ENCODE data around the gene ZNF205. TPM values are rescaled to one million over a fixed set of nuclear protein-coding genes. Genes with fewer than 3 reads are reported as not detected.

The ZNF205 gene
- polyA plus RNA-seq, 6 donors from 2014 or later = 0.47 TPM; not detected in 5

DNA sequence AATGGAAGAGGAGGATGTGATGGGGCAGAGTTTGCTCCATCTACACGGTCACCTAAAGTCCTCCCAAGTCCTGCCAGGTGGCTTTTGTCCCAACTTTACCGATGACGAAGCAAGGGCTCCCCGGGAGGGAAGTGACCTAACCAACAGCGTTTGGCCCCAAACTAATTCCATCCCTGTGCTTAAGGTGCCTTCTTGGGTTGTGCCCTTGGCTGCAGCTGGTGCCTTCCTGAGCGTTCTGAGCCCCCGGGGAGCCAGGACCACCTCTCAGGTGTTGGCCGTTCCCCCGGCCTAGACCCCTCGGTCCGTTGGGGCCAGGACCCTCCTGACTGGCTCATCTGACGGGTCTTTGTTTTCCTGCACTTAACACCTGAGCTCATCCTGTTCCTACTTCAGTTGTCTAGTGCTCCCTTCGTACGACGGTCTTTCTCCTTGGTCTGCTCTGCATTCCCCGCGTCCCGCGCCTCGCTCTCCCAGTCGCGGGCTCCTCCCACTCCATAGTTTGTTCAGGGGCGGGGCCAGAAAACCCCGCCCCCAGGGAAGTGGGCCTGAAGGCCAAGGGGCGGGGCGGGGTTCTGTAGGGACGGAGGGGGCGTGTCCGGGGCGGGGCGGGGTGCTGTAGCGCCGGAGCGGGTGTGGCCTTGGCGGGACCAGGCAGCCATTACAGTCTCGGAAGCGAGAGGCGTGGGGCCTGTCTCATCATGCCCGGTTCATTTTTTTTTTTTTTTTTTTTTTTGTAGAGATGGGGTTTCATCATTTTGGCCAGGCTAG, 12.5 kb upstream of the ZNF205 start:
- peaks cover 20 to 48% (median 24%) of the 10 kb centered on the region in 3 donors for H3K4me1 Mint-ChIP-seq
- peak; percentile 67 for DNase-seq

GRCh38 chr16:3101018-3101840, 11.2 kb upstream of the ZNF205 start:
- peak overlapping the region; percentile 47 to 94 (median 84) for H3K4me3 Mint-ChIP-seq
- H3K27me3 Mint-ChIP-seq = no peaks in the 10 kb centered on the region
- H3K27ac Mint-ChIP-seq = peak overlapping the region in 2 of 6 donors; percentile 26 to 53
- no peaks in the 10 kb centered on the region for H3K36me3 Mint-ChIP-seq
- H3K9me3 Mint-ChIP-seq = no peaks in the 10 kb centered on the region
- peak; percentile 33 for DNase-seq
- H3K4me1 Mint-ChIP-seq = peaks cover 20 to 42% (median 24%) of the 10 kb centered on the region in 3 donors
- no peak for ATAC-seq (ENCODE audit: low read depth in 2 of 2)

More for the DNA sequence above, 12.5 kb upstream of the ZNF205 start:
- ATAC-seq (ENCODE audit: low read depth in 2 of 2) = peak; percentile 79 to 82
- no peaks in the 10 kb centered on the region for H3K27me3 Mint-ChIP-seq
- H3K27ac Mint-ChIP-seq = peak overlapping the region in 3 of 6 donors; percentile 33 to 85 (median 56)
- H3K4me3 Mint-ChIP-seq = peak overlapping the region; percentile 71 to 91 (median 80)
- H3K9me3 Mint-ChIP-seq = no peaks in the 10 kb centered on the region
- no peaks in the 10 kb centered on the region for H3K36me3 Mint-ChIP-seq

DNA sequence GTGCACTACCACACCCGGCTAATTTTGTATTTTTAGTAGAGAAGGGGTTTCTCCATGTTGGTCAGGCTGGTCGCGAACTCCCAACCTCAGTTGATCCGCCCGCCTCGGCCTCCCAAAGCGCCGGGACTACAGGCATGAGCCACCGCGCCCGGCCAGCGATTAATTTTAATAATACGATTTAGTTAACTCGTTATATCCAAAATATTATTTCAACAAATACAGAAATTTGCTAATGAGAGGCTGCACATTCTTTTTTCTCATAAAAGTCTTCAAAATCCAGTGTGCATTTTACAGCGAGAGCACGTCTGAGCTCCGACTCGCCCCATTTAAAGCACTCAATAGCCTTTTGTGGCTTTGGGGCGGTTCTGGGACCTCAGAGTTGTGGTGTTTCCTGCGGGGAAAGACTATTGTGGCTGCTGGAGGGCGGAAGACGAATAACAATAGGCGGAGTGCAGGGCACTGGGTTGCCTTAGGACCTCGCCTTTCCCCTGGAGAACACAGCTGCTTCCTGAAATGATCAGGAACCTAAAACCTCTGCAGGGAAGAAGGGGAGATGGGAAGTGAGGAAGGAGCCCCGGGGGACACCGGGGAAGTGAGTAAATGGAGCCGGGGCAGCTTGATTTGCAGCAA, 10.4 kb upstream of the ZNF205 start:
- Mint-ChIP-seq H3K36me3 (no peaks in the 10 kb centered on the region), H3K4me3 (peak overlapping the region in 7 of 8 donors; percentile 75 to 94 (median 84)), H3K27me3 (no peaks in the 10 kb centered on the region), H3K4me1 (peaks cover 22 to 42% (median 27%) of the 10 kb centered on the region in 3 donors), H3K27ac (peak overlapping the region in 3 of 6 donors; percentile 68 to 85 (median 77)), H3K9me3 (no peaks in the 10 kb centered on the region)
- DNase-seq (no peak), ATAC-seq (ENCODE audit: low read depth in 2 of 2) (no peak)

GRCh38 chr16:3106205-3106928, 6.0 kb upstream of the ZNF205 start:
- Mint-ChIP-seq H3K27me3 (peaks cover 0 to 5% (median 0%) of the 10 kb centered on the region in 3 donors), H3K9me3 (no peaks in the 10 kb centered on the region), H3K4me1 (peaks cover 13 to 25% (median 14%) of the 10 kb centered on the region in 3 donors), H3K4me3 (peak overlapping the region; percentile 76 to 89 (median 84)), H3K36me3 (no peaks in the 10 kb centered on the region), H3K27ac (peak overlapping the region in 2 of 6 donors; percentile 54 to 59)
- ATAC-seq (ENCODE audit: low read depth in 2 of 2) = peak; percentile 90 to 91
- DNase-seq = peak; percentile 85

GRCh38 chr16:3112881-3113574, 642 bp downstream of the ZNF205 start:
- no peak for ATAC-seq (ENCODE audit: low read depth in 2 of 2)
- no peaks in the 10 kb centered on the region for H3K36me3 Mint-ChIP-seq
- DNase-seq = no peak
- H3K27me3 Mint-ChIP-seq = peaks cover 5 to 52% (median 30%) of the 10 kb centered on the region in 3 donors
- peak overlapping the region in 1 of 8 donors; percentile 47 for H3K4me3 Mint-ChIP-seq
- no peaks in the 10 kb centered on the region for H3K4me1 Mint-ChIP-seq
- no peak overlapping the region for H3K27ac Mint-ChIP-seq
- no peaks in the 10 kb centered on the region for H3K9me3 Mint-ChIP-seq

DNA sequence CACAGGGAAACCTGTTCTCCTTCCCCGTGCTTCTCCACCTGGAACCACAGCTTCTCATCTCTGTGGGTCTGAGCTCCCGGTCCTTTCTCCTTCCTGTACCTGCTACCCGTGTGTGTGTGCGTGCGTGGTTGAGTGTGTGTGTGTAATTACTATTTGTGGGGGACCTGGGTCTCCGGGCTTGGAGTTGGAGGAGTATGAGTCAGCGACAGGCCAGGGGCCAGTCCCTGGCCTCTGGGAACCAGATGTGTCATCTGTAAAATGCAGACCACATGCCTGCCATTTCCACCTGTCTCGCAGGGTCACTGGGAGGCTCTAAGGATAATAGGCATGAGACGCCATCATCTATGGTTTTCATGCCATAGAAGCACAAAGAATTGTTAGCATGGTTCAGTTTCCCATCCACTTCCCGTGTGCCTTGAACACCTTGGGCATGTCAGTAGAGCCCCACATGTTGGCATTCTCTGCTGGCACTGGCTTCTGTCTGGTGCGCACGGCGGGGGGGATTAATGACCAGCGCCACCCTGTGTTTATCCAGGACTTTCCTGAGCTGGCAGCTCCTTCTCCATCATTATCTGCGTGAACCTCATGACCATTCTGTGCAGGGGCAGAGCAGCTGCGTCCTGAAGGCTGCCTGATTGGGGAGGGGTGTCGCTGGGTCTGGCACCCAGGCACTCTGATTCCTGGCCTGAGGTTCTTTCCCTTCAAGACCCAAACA, 1.5 kb downstream of the ZNF205 start:
- ATAC-seq (ENCODE audit: low read depth in 2 of 2) (no peak), DNase-seq (no peak)
- Mint-ChIP-seq H3K4me1 (no peaks in the 10 kb centered on the region), H3K27ac (no peak overlapping the region), H3K27me3 (peaks cover 5 to 52% (median 30%) of the 10 kb centered on the region in 3 donors), H3K4me3 (no peak overlapping the region), H3K9me3 (no peaks in the 10 kb centered on the region), H3K36me3 (no peaks in the 10 kb centered on the region)

GRCh38 chr16:3115003-3115402, 2.6 kb downstream of the ZNF205 start:
- no peak for DNase-seq
- Mint-ChIP-seq H3K9me3 (no peaks in the 10 kb centered on the region), H3K36me3 (no peaks in the 10 kb centered on the region), H3K4me3 (no peak overlapping the region), H3K27ac (peak overlapping the region in 1 of 6 donors; percentile 44), H3K27me3 (peaks cover 5 to 52% (median 30%) of the 10 kb centered on the region in 3 donors), H3K4me1 (no peaks in the 10 kb centered on the region)
- no peak for ATAC-seq (ENCODE audit: low read depth in 2 of 2)

DNA sequence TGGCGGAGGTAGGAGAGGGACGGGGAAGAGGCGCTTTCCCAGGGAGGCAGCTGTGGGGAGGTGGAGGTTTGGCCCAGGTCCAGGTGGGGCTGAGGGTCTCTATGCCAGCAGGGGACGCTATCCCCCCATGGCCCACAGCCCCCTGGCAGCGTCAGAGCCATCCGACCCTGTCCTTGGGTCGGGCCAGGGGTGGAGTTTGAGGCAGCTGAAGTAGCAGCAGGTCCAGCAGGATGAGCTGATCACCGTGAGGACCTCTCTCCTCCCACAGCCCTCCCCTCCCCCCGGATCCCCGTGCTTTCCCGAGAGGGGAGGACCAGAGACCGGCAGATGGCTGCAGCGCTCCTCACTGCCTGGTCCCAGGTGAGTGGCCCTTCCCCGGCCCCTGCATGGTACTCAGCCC, 3.2 kb downstream of the ZNF205 start:
- ATAC-seq (ENCODE audit: low read depth in 2 of 2) (no peak), DNase-seq (no peak)
- H3K27ac Mint-ChIP-seq = no peak overlapping the region
- no peaks in the 10 kb centered on the region for H3K4me1 Mint-ChIP-seq
- H3K9me3 Mint-ChIP-seq = no peaks in the 10 kb centered on the region
- no peak overlapping the region for H3K4me3 Mint-ChIP-seq
- H3K27me3 Mint-ChIP-seq = peaks cover 5 to 48% (median 30%) of the 10 kb centered on the region in 3 donors
- H3K36me3 Mint-ChIP-seq = no peaks in the 10 kb centered on the region

GRCh38 chr16:3118204-3118790, 5.9 kb downstream of the ZNF205 start:
- Mint-ChIP-seq H3K9me3 (no peaks in the 10 kb centered on the region), H3K27ac (no peak overlapping the region), H3K27me3 (peaks cover 5 to 28% (median 14%) of the 10 kb centered on the region in 3 donors)

GRCh38 chr16:3118846-3119245, 6.5 kb downstream of the ZNF205 start:
- Mint-ChIP-seq H3K4me3 (no peak overlapping the region), H3K9me3 (no peaks in the 10 kb centered on the region), H3K36me3 (no peaks in the 10 kb centered on the region), H3K27me3 (peaks cover 5 to 23% (median 9%) of the 10 kb centered on the region in 3 donors), H3K4me1 (peaks cover 5 to 11% (median 6%) of the 10 kb centered on the region in 3 donors), H3K27ac (no peak overlapping the region)
- DNase-seq (no peak), ATAC-seq (ENCODE audit: low read depth in 2 of 2) (no peak)

More at GRCh38 chr16:3118204-3118790, 5.9 kb downstream of the ZNF205 start:
- no peak for ATAC-seq (ENCODE audit: low read depth in 2 of 2)
- Mint-ChIP-seq H3K36me3 (no peaks in the 10 kb centered on the region), H3K4me1 (peaks cover 0 to 6% (median under 1%) of the 10 kb centered on the region in 3 donors), H3K4me3 (no peak overlapping the region)
- DNase-seq = no peak

DNA sequence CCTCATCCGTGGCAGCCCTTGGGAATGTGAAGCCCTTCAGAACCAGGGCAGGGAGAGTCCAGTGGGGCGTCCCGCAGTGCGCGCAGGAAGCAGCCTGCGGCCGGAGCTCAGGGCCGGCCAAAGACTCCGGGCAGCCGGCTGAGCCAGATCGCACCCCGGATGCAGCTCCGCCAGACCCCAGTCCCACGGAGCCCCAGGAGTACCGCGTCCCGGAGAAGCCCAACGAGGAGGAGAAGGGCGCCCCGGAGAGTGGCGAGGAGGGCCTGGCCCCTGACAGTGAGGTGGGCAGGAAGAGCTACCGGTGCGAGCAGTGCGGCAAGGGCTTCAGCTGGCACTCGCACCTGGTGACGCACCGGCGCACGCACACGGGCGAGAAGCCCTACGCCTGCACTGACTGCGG, 6.9 kb downstream of the ZNF205 start:
- Mint-ChIP-seq H3K9me3 (no peaks in the 10 kb centered on the region), H3K27me3 (peaks cover 5 to 18% (median 8%) of the 10 kb centered on the region in 3 donors), H3K36me3 (no peaks in the 10 kb centered on the region), H3K4me1 (peaks cover 5 to 12% (median 6%) of the 10 kb centered on the region in 3 donors), H3K27ac (no peak overlapping the region), H3K4me3 (no peak overlapping the region)
- ATAC-seq (ENCODE audit: low read depth in 2 of 2) (no peak), DNase-seq (no peak)
